GM19452 (cell line): ENCODE results near the gene MYOG.

ENCODE experiments used
- ATAC-seq: cut with Tn5 transposase; IDR thresholded peaks from one replicate; pipeline ENCODE4 v1.9.1; 2021; ENCODE audit not compliant: unreplicated experiment

Gene MYOG

GRCh38 chr1:203048555-203049051 is 37.2 kb downstream of the MYOG start:
- ATAC-seq, result no peak

GRCh38 chr1:203048086-203048485 is 37.7 kb downstream of the MYOG start:
- no peak for ATAC-seq

GRCh38 chr1:203046984-203047630 is 38.7 kb downstream of the MYOG start:
- no peak for ATAC-seq

GRCh38 chr1:203045821-203046594 is 39.8 kb downstream of the MYOG start:
- no peak for ATAC-seq

- ATAC-seq, result no peak
Measured at GRCh38 chr1:203045336-203045735, 40.5 kb downstream of the MYOG start.

GRCh38 chr1:203044546-203045250 is 41.1 kb downstream of the MYOG start:
- no peak for ATAC-seq

GRCh38 chr1:203043830-203044545 is 41.8 kb downstream of the MYOG start:
- ATAC-seq, result no peak

GRCh38 chr1:203041351-203041932 is 44.4 kb downstream of the MYOG start:
- ATAC-seq, result no peak

- no peak for ATAC-seq
Measured at GRCh38 chr1:203040513-203041275, 45.1 kb downstream of the MYOG start.

GRCh38 chr1:203039609-203040512 is 46.0 kb downstream of the MYOG start:
- no peak for ATAC-seq

- ATAC-seq, result no peak
Measured at GRCh38 chr1:203038891-203039608, 46.8 kb downstream of the MYOG start.

GRCh38 chr1:203038217-203038741 is 47.5 kb downstream of the MYOG start:
- no peak for ATAC-seq

GRCh38 chr1:203037509-203038190 is 48.2 kb downstream of the MYOG start:
- no peak for ATAC-seq

- no peak for ATAC-seq
Measured at GRCh38 chr1:203036537-203036936, 49.3 kb downstream of the MYOG start.

- no peak for ATAC-seq
Measured at GRCh38 chr1:203036135-203036534, 49.7 kb downstream of the MYOG start.

- ATAC-seq, result no peak
Measured at GRCh38 chr1:203035111-203036000, 50.5 kb downstream of the MYOG start.
